Retinal pigment epithelial cell (primary cell): ENCODE data around the gene POLA1.

ENCODE experiments used
- DNase-seq: peaks from one replicate; pipeline ENCODE4 v3.0.0-alpha.2; 2010; ENCODE audit warnings: low read depth
- H3K4me3 ChIP-seq: 2 replicates; pipeline ENCODE4 v1.5.1; 2011; ENCODE audit warnings: mild to moderate bottlenecking, low read length, control low read depth, moderate library complexity
- CTCF ChIP-seq: conservative IDR thresholded peaks from 2 replicates; pipeline ENCODE4 v1.5.1; 2011; ENCODE audit warnings: low read depth, low read length, control low read depth, inconsistent platforms

The POLA1 gene

GRCh38 chrX:24732766-24733500 is 39.2 kb downstream of the POLA1 start:
- TF ChIP-seq CTCF: no peak
- no peak for DNase-seq
- H3K4me3 ChIP-seq: no peak overlapping the region

GRCh38 chrX:24741330-24741729 is 47.6 kb downstream of the POLA1 start:
- no peak for TF ChIP-seq CTCF
- DNase-seq: no peak
- no peak overlapping the region for H3K4me3 ChIP-seq

- DNase-seq: no peak
- no peak overlapping the region for H3K4me3 ChIP-seq
- TF ChIP-seq CTCF: no peak
Observed at GRCh38 chrX:24748196-24748595, 54.5 kb downstream of the POLA1 start.

- no peak overlapping the region for H3K4me3 ChIP-seq
- no peak for TF ChIP-seq CTCF
- no peak for DNase-seq
Observed at GRCh38 chrX:24759786-24760185, 66.1 kb downstream of the POLA1 start.

GRCh38 chrX:24760363-24761000 is 66.8 kb downstream of the POLA1 start:
- H3K4me3 ChIP-seq: no peak overlapping the region
- TF ChIP-seq CTCF: no peak
- DNase-seq: no peak

- no peak for DNase-seq
- H3K4me3 ChIP-seq: no peak overlapping the region
- TF ChIP-seq CTCF: no peak
Observed at GRCh38 chrX:24761306-24761705, 67.6 kb downstream of the POLA1 start.

GRCh38 chrX:24763989-24764388 is 70.3 kb downstream of the POLA1 start:
- DNase-seq: no peak
- no peak overlapping the region for H3K4me3 ChIP-seq
- TF ChIP-seq CTCF: no peak
